A549 treated with ZK216348 at 1 μM for 4 hours (cell line): Measurements from ENCODE around the gene KLLN. TPM values are rescaled to one million over a fixed set of nuclear protein-coding genes. Genes with fewer than 3 reads are reported as not detected.

Experiments
- total RNA-seq: library from RNA; stranded (reverse); fragments of 200-300 nt; extraction: Qiagen RNA extraction; gene quantifications from 5 replicates; pipeline ENCODE4 v1.2.3, GENCODE V29; 2022; ENCODE audit warnings: low read depth

KLLN gene, protein sequence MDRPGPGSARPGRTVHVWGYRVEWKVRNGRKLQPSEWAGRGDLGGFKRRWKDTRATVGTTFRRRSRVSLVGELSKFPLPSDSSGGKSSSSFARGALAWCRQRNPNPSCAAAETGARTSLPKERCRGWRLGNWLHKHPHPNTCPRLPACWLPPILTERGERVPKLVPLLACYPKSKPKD
- total RNA-seq: 0.41 to 0.51 TPM (median 0.45 TPM) in 5 replicates

DNA sequence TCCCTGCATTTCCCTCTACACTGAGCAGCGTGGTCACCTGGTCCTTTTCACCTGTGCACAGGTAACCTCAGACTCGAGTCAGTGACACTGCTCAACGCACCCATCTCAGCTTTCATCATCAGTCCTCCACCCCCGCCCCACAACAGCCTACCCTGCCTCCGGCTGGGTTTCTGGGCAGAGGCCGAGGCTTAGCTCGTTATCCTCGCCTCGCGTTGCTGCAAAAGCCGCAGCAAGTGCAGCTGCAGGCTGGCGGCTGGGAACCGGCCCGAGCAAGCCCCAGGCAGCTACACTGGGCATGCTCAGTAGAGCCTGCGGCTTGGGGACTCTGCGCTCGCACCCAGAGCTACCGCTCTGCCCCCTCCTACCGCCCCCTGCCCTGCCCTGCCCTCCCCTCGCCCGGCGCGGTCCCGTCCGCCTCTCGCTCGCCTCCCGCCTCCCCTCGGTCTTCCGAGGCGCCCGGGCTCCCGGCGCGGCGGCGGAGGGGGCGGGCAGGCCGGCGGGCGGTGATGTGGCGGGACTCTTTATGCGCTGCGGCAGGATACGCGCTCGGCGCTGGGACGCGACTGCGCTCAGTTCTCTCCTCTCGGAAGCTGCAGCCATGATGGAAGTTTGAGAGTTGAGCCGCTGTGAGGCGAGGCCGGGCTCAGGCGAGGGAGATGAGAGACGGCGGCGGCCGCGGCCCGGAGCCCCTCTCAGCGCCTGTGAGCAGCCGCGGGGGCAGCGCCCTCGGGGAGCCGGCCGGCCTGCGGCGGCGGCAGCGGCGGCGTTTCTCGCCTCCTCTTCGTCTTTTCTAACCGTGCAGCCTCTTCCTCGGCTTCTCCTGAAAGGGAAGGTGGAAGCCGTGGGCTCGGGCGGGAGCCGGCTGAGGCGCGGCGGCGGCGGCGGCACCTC, at the start of gene KLLN, which contains the start of gene PTEN:
KLLN (minus strand) TSS at position 481 of the 891 bp plus-strand sequence. CDS start 1,046 bp downstream, outside the sequence.
PTEN (plus strand) TSS at position 573 of the 891 bp plus-strand sequence. CDS start 845 bp downstream, outside the sequence.

DNA sequence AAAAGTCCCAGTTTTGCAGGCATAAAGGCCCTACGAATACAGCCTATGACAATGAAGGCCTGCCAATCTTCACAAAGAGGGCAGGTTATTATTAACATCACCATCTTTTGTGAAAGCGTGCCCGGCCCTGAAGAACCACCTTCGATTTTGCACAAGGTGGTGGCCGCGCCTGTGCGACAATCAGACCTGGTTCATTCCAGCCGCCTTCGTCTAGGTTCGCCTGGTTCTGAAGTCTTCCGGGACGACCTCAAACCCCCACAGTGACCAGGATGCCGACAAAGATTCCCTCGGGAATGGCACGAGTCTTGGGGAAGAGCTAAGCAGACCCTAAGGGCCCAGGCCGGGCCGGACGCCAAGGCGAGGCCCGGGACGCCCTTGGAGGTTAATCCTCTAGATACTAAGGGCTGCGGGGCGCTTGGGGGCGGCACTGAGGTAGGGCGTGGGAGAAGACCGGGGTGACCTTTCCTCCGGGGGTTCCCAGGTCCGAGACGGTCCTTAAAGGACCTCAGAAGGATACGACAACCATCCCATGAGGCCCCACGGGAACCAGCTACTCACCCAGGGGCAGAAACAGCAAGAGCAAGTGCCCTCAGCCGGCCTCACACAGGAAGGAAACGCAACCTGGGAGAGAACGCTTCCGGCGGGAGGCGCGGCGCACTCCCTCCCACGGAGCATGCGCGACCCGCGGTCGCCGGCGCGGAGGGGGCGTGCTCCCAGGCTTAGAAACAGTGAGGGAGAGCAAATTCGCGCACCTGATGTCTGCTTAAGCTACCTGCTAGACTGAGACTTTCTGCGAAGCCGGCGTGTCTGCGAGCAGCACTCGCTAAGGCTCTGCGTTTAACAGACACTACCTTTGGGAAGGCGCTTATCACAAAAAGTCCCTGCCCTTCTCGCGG, 45.5 kb downstream of the KLLN start, which contains the start of gene ATAD1:
ATAD1 (minus strand) TSS at position 618 of the 896 bp plus-strand sequence. CDS start 3,627 bp downstream, outside the sequence.

Other genes with a start within 250 kb of the KLLN start
- 16.1 to 24.0 TPM (median 21.9 TPM) in 5 replicates for gene PAPSS2, start 203.7 kb downstream of the KLLN start, total RNA-seq
- 31.2 to 51.4 TPM (median 42.9 TPM) in 5 replicates for gene ATAD1, start 45.3 kb downstream of the KLLN start, total RNA-seq
- gene PTEN, start 92 bp upstream of the KLLN start, total RNA-seq: 36.9 to 74.3 TPM (median 45.2 TPM) in 5 replicates